Femur (tissue), 1 donor: ENCODE measurements around the gene PKN2.

Experiments
- DNase-seq: peaks from one replicate; pipeline ENCODE4 v3.0.0-alpha.2; 2017

The PKN2 gene

DNA sequence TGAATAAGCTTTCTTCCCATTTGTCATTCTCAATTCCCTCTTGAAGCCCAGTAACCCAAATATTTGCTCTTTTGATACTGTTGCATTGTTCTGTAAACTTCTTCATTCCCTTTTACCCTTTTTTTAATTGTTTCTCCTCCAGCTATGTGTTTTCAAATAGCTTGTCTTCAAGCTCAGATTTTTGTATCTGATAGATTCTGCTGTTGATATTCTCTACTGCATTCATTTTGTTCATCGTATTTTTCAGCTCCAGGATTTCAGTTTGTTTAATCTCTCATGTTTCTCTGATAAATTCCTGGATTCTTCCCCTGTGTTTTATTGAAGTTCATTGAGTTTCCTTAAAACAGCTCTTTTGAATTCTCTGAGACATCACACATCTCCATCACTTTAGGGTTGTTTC lies 51.8 kb downstream of the PKN2 start:
- DNase-seq = no peak

DNA sequence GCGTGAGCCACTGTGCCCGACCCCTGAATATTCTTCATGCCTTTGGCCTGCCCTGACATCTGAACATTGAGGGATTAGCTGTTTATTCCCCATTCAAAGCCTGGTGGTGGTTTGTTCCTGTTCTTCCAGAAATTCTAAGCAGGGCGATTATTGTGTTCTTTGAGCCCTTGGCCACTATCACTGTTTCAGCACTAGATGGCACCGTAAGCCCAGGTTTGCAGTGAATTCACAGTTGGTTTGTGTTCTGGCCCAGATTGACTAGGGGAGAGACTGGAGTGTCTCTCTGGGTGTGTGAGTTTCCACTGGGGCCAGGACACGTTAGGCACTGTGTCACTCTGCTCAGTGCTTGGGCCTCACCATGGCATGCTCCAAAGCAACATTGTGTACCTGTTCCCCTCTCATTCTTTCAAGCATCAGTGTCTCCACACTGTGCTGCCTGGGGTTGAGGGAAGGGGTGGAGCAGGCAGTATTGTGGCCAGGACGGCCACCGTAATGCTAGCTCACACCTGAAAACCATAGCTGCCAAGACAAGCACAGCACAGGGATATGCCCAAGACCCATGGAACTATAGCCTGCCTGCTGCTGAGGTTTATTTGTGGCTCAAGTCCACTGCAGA lies 52.7 kb downstream of the PKN2 start:
- DNase-seq = no peak

DNA sequence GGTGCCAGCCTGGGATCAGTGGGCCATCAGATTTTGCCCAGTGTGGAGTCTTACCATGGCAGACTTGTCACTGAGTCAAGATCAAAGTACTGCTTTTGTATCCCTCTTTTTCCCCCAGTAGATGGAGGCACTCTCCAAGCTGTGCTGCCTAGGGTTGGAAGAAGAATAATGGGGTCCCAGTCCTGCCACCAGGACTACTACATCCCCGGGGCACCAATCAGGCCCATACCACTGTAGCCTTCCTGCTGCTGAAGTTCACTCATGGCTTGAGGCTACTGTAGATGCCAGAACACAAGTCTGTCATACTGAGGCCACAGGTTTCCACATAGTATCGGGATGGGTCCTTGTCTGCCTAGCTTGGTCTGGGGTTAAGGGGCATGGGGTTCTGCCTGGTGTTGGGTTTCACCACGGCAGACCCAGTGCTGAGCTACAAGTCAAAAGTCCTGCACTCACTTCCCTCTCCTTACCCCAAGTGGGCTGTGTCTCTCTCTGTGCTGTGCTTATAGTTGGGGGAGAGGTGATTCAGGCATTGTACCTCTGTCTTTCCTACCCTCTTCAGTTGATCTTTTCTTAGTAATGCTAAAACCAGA lies 53.4 kb downstream of the PKN2 start:
- DNase-seq = no peak

DNA sequence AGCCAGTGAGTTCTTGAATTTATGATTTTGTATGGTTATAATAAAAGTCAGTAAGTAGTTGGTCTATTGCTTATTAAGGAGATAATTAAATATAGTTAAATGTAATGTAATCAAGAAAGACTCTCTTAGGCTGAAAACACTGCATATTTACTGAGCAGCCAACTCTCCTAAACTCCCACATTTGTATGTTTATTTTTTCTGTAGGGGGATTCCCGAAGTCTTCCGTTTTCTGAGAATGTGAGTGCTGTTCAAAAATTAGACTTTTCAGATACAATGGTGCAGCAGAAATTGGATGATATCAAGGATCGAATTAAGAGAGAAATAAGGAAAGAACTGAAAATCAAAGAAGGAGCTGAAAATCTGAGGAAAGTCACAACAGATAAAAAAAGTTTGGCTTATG lies 56.7 kb downstream of the PKN2 start:
- DNase-seq = no peak

DNA sequence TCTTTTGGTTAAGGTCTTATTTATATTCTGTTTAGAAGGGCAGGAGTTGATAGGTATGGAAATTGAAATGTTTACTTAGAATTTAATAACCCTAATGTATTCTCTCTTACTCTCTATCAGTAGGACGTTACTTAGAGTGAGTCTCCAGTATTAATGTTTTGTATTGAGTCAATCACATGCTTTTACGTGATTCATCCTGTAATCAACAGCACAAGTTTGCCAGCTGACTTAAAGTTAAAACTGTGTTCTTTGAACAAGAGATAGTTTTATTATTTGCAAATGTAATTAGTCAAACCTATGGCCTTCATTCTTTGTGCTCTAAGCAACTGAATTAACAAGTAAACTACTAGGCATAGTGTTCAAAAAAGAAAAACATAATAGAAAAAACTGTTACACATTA lies 57.3 kb downstream of the PKN2 start:
- no peak for DNase-seq

DNA sequence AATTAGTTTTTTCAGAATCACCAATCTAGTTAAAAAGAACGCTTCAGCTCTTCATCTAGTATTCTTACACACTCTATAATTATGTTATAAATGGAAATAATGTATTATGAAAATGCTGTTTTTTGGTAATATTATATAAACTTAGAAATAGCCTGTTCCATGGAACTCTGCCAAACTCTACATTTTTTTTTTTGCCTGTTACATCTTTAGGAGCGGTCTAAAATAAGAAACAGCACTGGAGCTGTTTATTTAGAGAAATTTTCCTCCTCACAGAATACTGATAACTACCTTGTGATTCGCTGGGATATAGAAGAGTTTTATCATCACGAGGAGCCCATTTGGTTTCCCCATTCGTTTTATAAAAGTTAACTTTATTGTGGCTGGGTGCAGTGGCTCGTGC lies 58.5 kb downstream of the PKN2 start:
- DNase-seq = no peak

DNA sequence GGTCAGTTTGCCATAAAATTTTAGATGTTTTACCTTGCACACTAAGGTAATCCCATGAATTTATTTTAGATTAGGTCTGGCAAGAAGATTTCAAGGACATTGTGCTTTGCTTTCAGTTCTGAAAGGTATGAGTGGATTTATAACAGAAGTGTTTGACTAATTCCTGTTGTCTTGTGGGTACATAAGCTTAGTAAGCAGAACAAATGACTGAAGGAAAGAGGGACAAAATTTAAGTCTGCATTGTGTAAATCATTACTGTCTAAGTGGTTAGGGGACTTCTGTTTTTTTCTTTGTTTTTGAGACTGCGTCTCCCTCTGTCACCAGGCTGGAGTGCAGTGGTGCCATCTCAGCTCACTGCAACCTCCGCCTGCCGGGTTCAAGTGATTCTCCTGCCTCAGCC lies 60.1 kb downstream of the PKN2 start:
- no peak for DNase-seq

DNA sequence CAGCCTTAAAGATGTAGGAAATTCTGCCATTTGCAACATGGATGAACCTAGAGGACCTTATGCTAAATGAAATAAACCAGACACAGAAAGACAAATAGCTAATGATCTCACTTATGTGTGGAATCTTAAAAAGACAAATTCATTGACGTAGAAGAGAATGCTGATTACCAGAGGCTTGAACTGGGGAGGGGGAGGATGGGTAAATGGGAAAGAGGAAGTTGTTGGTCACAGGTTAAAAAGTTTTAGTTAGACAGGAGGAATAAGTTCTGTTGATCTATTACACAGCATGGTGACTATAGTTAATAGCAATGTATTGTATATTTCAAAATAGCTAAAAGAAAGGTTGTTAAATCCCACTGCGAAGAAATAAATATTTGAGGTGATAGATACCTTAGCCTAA lies 62.8 kb downstream of the PKN2 start:
- DNase-seq = no peak

DNA sequence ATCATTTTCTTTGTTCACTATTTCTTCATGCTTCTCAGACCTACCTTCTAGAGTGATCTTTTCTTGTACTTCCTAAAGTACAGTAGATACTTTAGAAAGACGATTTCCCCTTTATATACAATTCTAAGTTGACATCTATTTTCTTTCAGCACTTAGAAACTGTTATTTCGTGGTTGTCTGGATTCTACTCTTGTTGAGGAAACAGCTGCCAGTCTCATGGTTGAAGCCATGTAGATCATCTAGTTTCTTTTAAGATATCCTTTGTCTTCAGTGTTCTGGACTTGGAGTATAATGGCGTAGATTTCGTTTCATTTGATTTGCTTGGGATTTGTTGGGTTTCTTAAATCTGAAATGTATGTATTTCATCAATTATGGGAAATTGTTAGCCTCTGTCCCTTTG lies 67.6 kb downstream of the PKN2 start:
- DNase-seq = no peak

DNA sequence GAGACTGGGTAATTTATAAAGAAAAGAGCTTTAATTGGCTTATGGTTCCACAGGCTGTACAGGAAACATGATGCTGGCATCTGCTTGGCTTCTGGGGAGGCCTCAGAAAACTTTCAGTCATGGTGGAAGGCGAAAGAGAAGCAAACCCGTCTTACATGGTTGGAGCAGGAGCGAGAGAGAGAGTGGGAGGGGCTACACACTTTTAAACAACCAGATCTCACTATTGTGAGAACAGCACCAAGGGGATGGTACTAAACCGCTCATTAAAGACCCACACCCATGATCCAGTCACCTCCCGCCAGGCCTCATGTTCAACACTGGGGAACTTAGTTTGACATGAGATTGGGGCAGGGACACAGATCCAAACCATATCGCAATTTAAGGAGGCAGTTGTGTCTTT lies 69.4 kb downstream of the PKN2 start:
- DNase-seq = no peak

DNA sequence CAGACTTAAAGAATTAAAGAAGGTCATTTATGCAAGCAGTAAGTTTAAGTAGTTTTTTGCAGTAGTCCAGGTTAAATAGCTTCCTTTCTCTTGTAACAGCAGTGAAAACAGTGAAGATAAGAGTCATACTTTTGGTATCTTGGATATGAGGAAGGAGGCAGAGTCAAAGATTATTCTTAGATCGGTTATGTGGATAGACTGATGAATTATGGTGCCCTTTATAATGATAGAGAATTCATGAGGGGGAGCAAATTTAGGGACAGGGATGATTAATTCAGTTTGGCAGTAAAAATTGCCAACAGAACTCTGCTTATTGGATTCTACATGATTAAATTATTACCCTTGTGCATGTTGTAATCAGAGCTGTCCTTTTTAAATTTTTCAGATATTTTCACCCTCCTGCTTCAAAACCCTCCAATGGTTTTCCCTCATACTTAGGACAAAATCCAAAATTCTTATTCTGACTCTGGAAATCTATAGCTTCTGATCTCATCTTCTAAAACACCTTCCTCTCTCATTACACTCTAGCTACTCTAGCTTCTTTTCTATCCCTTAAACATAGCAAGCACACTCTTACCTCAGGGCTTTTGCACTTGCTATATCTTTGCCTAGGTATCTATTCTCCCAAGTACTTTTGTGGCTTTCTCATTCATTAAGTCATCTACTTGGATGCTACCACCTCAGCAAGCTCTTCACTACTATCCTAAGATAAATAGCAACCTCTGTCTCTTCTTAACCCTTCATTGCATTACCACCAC lies 79.8 kb downstream of the PKN2 start:
- no peak for DNase-seq

DNA sequence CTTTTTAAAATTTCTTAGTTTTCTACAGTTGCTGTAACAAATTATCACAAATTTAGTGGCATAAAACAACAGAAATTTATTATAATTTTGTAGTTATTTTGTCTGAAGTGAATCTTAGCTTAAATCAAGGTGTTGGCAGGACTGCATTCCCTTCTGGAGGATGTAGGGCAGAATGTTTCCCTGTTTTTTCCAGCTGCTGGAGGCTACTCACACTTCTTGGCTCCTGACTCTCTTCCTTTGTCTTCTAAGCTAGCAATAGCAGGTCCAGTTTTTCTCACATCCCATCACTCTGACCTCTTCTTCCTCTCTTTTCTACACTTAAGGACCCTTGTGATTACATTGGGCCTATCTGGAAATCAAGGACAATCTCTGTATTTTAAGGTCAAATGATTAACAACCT lies 84.1 kb downstream of the PKN2 start:
- DNase-seq = no peak

DNA sequence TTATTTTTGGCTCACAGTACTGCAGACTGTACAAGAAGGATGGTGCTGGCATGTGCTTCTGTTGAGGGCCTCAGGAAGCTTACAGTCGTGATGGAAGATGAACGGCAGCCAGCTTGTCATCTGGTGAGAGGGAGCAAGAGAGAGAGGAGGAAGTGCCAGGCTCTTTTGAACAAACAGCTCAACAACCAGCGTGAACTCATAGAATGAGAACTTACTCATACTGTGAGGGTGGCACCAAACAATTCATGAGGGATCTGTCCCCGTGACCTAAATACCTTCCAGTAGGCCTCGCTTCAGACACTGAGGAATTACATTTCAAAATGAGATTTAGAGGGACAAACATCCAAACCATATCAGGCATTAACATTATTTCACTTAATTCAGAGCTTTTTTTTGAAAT lies 84.7 kb downstream of the PKN2 start:
- DNase-seq = no peak

DNA sequence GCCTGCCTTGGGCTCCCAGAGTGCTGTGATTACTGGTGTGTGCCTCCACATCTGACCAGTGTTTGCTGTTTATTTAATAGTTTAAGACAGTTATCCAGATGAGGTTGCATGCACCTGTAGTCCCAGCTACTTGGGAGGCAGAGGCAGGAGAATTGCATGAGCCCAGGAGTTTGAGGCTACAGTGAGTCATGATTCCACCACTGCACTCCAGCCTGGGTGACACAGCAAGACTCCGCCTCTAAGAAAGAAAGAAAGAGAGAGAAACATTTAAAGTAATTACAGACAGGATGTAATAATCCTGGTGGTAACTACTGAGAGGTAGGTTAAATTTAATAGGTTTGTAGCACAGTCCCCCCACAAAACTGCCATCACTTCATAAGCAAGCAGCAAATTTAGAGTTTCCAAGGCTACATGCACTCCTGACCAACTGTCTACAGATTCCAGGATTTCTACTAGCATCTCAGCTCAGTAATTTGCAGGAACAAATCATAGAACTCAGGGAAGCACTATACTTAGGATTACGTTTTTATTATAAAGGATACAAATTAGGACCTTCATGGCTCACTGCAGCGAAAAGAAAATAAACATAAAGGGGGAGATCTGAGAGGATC lies 89.6 kb downstream of the PKN2 start:
- no peak for DNase-seq

DNA sequence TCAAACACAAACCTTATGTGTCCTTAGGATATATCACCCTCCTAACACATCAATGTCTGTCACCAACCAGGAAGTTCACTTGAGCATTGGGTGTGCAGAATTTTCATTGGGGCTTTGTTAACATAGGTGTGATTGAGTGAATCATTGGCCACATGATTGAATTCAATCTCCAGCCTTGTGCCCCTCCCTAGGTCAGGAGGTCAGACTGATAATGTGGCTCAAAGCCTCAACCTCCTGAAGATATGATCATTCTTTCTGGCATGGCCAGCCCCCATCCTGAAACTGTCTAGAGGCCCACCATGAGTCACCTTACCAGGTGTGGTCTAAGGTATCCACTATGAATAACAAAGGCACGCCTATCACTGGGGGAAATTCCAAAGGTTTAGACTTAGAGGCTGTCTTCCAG lies 90.1 kb downstream of the PKN2 start:
- no peak for DNase-seq

DNA sequence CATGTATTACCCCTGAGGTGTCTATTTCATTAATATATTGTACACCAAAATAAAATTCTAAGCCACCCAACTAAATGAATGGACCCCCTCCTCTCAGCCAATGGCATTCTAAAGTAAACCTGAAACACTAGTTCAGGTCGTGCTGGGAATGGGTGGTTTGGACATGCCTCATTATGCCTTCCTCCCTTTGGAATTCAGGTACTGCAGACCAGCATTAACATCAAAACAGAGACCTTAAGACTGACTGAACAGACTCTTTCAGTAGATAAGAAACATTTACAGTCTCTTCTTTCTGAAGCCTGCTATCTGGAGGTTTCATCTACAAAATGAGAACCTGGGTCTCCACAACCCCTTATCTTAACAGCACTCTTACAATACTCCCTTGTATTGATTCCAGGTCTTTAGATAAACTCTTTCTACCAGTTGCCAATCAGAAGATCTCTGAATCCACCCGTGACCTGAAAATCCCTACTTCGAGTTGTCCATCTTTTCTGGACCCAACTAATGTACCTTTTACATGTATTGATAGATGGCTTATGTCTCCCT lies 93.6 kb downstream of the PKN2 start:
- DNase-seq = no peak

DNA sequence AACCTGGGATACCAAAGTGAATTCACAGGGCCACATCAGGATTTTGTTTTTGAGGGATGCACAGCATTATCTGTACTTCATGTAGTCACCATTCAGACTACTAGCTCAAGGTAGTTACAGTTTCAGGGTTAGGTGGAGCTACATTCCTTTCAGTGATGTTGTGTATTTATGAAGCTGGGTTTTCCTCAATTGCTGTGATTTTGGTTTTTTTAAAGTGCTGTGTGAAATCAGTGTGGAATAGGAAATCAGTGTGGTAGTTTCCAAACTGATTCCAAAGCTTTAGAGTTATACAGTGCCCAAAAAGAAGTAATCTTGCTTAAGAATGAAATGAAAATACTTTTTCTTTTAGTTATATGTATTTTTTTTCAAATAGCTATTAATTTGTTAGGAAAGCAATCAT lies 95.8 kb downstream of the PKN2 start:
- no peak for DNase-seq

DNA sequence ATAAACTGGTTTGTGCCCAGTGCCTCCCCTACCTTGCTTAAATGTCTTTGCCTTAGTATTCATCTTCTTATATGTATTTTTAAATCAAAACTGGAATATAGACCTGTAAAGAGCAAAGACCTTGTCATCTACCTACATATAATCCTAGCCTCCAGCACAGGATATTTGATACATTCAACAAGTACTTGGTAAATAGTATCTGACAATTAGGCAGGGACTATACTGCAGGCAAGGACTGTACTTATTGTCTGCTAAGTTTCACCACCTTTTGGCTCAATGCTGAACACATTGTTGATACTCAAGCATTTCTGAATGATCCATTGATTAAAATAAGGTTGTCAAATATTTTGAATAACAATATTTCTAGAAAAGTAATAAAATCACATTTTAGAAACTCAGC lies 96.4 kb downstream of the PKN2 start:
- no peak for DNase-seq

DNA sequence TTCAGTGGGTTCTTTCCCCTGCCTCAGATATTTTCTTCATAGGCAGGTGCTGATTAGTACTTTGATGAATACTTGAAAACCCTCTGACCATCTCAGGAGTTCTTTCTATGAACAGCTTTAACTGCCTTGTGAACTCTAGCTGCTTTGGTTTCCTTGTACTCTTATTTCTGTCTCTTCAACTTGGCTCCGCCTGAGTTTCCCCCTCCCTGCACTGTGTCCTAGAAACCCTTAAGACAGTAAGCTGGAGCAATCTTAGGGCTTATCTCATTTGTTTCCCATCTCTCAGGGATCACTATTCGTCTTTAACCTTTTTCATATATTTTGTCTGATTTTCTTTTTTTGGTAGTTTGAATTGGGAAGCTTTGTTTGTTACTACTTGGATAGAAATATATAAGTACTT lies 99.1 kb downstream of the PKN2 start:
- DNase-seq = no peak

DNA sequence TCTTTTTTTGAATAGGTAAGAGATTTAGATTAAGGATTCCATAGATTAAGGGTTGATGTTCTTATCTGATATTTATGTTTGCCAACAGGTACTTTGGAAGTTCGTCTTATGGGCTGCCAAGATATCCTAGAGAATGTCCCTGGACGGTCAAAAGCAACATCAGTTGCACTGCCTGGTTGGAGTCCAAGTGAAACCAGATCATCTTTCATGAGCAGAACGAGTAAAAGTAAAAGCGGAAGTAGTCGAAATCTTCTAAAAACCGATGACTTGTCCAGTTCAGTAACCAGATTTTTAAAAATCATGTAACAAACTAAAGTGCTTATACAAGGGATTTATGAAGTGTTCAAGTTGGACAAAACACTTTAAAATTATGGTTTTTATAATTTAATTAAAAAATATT lies 100.5 kb downstream of the PKN2 start:
- no peak for DNase-seq

DNA sequence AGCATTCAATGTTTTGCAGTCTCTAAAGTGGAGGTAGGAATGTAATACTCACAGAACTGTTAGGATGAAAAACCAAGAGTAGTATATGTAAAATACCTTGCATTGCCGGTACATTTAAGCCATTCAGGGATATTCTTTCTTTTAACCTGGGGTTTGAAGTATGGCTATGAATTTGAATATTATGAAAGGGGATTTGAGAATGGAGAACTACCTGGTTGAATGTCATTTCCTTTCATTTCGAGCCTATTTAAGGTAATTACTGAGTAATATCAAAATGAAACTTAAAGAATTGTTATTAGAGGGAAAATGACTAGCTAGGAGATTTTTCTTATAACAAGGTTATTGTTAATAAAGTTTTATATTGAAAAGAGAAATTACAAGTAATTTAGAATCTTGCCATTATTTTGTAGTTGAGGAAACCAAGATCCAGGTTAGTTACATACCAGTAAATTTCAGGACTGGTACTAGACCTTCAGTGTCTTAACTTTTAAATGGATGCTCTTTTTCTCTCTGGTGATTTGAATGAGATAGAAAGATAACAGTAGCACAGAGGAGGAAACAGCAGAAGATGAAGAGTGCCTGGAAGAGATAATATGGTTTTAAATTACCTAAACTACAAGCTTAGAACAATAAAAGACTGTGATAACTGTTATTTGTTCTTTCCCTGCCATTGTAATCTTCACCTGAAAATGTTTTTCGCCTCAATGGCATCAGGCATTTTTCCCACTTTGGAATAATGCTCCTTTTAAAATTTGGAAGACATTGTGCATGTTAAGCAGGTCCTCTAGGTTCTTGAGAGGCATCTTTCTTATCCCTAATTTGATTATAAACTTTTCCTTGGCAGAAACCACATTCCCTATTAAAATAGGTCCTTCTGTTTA lies 103.2 kb downstream of the PKN2 start:
- no peak for DNase-seq

DNA sequence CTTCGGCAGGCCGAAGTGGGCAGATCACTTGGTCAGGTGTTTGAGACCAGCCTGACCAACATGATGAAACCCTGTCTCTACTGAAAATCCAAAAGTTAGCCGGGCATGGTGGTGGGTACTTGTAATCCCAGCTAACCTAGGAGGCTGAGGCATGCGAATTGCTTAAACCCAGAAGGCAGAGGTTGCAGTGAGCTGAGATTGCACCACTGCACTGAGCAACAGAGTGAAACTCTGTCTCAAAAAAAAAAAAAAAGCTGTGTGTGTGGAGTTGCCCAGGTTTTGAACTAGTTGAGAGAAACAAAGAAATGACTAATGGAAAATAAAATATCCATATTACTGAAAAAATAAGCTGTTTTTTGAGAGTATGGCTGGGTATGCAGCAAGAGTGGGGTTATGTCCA lies 107.1 kb downstream of the PKN2 start:
- no peak for DNase-seq

DNA sequence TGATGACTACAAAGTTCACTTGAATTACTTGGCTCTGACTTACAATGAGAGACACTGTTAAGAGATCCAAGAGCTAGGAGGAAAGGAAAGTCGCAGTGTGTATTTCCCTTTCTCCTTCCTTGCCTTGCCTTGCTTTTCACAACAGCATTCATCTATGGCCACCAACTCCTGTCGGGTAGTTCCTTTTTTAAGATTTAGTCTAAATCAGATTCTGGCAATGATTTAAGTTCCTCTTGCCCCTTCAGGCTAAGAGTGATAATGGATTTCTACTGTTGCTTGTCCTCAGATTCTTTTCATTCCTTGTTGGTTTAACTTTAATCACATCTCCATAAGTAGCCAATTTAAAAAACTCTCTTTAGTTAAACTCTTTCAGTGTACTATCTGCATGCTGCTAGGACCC lies 115.4 kb downstream of the PKN2 start:
- no peak for DNase-seq
